Stimulated activated CD4-positive, alpha-beta T cell treated with anti-CD3 and anti-CD28 coated beads, Interleukin-1b, Interleukin-23, amount 100 ng/mL, for 48 hours (primary cell): ENCODE data around the gene TMOD2.

ENCODE experiments used
- DNase-seq: peaks from one replicate; pipeline ENCODE4 v3.0.0-alpha.2; 2020

Gene TMOD2

GRCh38 chr15:51863131-51863530 lies 111.7 kb downstream of the TMOD2 start:
- DNase-seq = no peak

GRCh38 chr15:51864408-51865056 lies 113.1 kb downstream of the TMOD2 start:
- DNase-seq = peak; percentile 38

- DNase-seq = no peak
Observed at GRCh38 chr15:51865317-51865716, 113.9 kb downstream of the TMOD2 start.
